Posterior vena cava (tissue), 2 donors: Measurements from ENCODE around the gene PROS1. TPM values are rescaled to one million over a fixed set of nuclear protein-coding genes. Genes with fewer than 3 reads are reported as not detected.

Source experiments
- DNase-seq: peaks from one replicate; pipeline ENCODE4 v3.0.0-alpha.2; 2020; ENCODE audit warnings: low spot score
- intact Hi-C, 2 donors: fragments of 100-400 bp; cut with DNase I; formaldehyde crosslinking; loops; one replicate each; pipeline versions ENCODE4 v1.14.1 to v1.14.2; 2022 to 2023
- long read RNA-seq, 2 donors: library from polyadenylated mRNA; unstranded; transcript quantifications; one replicate each; pipeline ENCODE4 v2.0.0, GENCODE V29; 2020 to 2021
- total RNA-seq, 2 donors: library from RNA; stranded (reverse); fragmentation: NEBNext Ultra II Directional; extraction: Animal tissue kit (Norgen Biotek cat#: 25700); gene quantifications; one replicate each; pipeline ENCODE4 v1.2.1, GENCODE V29; 2021
- donor health status: DM: yes; HTN: yes; CAD: no.
- donor health status: DM: yes; HTN: yes; CAD: no.

Gene PROS1
- 10 to 100 TPM; 32.9 to 61.4 TPM for total RNA-seq
- long read RNA-seq, donor 1, transcript PROS1-202 (15 exons, 3,583 nt) = major isoform, 29 of 35 reads
- long read RNA-seq, donor 1, partial matches to known transcripts = 1 of 35 reads
- long read RNA-seq, donor 1, other reads (novel, unspliced or antisense) = 4 of 35 reads
- long read RNA-seq, donor 2, transcript PROS1-202 (15 exons, 3,583 nt) = major isoform, 11 of 18 reads
- long read RNA-seq, donor 2, partial matches to known transcripts = 4 of 18 reads
- long read RNA-seq, donor 2, other reads (novel, unspliced or antisense) = 3 of 18 reads

GRCh38 chr3:93973131-93974126 lies at the start of gene PROS1:
Gene PROS1 (minus strand): TSS chr3:93973896. CDS start chr3:93973749, 147 bp downstream.
- peak; percentile 96 for DNase-seq
- intact Hi-C loops = no loop called here

GRCh38 chr3:94020293-94020692 lies 46.6 kb upstream of the PROS1 start:
- intact Hi-C loops = no loop called here
- no peak for DNase-seq

GRCh38 chr3:94019659-94020058 lies 46.0 kb upstream of the PROS1 start:
- DNase-seq = no peak
- intact Hi-C loops = no loop called here

GRCh38 chr3:94015025-94015424 lies 41.3 kb upstream of the PROS1 start:
- DNase-seq = no peak
- intact Hi-C loops = no loop called here

GRCh38 chr3:94012185-94012584 lies 38.5 kb upstream of the PROS1 start:
- no peak for DNase-seq
- intact Hi-C loops = no loop called here

- intact Hi-C loops = no loop called here
- DNase-seq = no peak
These were observed 37.6 kb upstream of the PROS1 start for GRCh38 chr3:94011233-94011711.

- DNase-seq = no peak
- intact Hi-C loops = loop anchor here in 1 of 2 donors (5.0 kb wide), 1 partner anchor 63 kb away; no protein-coding TSS in a partner anchor
These were observed 35.9 kb upstream of the PROS1 start for GRCh38 chr3:94009608-94010007.

- intact Hi-C loops = loop anchor here in 1 of 2 donors (5.0 kb wide), 1 partner anchor 64 kb away; no protein-coding TSS in a partner anchor
- DNase-seq = no peak
These were observed 34.6 kb upstream of the PROS1 start for GRCh38 chr3:94008253-94008652.

GRCh38 chr3:94004301-94004910 lies 30.7 kb upstream of the PROS1 start:
- DNase-seq = no peak
- intact Hi-C loops = no loop called here

- intact Hi-C loops = no loop called here
These were observed 28.3 kb upstream of the PROS1 start for GRCh38 chr3:94001827-94002495.

GRCh38 chr3:94001191-94001590 lies 27.5 kb upstream of the PROS1 start:
- no peak for DNase-seq
- intact Hi-C loops = no loop called here

More at GRCh38 chr3:94001827-94002495, 28.3 kb upstream of the PROS1 start:
- DNase-seq = no peak

GRCh38 chr3:93994056-93994455 lies 20.4 kb upstream of the PROS1 start:
- no peak for DNase-seq
- intact Hi-C loops = no loop called here

- intact Hi-C loops = no loop called here
- DNase-seq = no peak
These were observed 18.5 kb upstream of the PROS1 start for GRCh38 chr3:93992207-93992606.

- intact Hi-C loops = no loop called here
These were observed 17.9 kb upstream of the PROS1 start for GRCh38 chr3:93991631-93992030.

GRCh38 chr3:93989241-93989640 lies 15.5 kb upstream of the PROS1 start:
- no peak for DNase-seq
- intact Hi-C loops = loop anchor here in 1 of 2 donors (10.0 kb wide), 1 partner anchor 76 kb away; the partner anchor contains the start of genes DHFR2 and NSUN3

More at GRCh38 chr3:93991631-93992030, 17.9 kb upstream of the PROS1 start:
- no peak for DNase-seq

GRCh38 chr3:93988764-93989163 lies 15.1 kb upstream of the PROS1 start:
- intact Hi-C loops = loop anchor here in 1 of 2 donors (10.0 kb wide), 1 partner anchor 76 kb away; the partner anchor contains the start of genes DHFR2 and NSUN3
- no peak for DNase-seq

- DNase-seq = no peak
- intact Hi-C loops = loop anchor here in 1 of 2 donors (10.0 kb wide), 1 partner anchor 77 kb away; the partner anchor contains the start of genes DHFR2 and NSUN3
These were observed 14.6 kb upstream of the PROS1 start for GRCh38 chr3:93988283-93988682.

- intact Hi-C loops = loop anchor here in 1 of 2 donors (10.0 kb wide), 1 partner anchor 80 kb away; the partner anchor contains the start of genes DHFR2 and NSUN3
- no peak for DNase-seq
These were observed 10.9 kb upstream of the PROS1 start for GRCh38 chr3:93984618-93985017.
